H9 (cell line): ENCODE measurements around the gene HMG20B. TPM values are rescaled to one million over a fixed set of nuclear protein-coding genes. Genes with fewer than 3 reads are reported as not detected.

ENCODE experiments used
- DNase-seq: peaks from one replicate; pipeline ENCODE4 v3.0.0-alpha.2; 2017
- H2AFZ ChIP-seq: one replicate; pipeline ENCODE4 v1.6.1; 2013; ENCODE audit warnings: mild to moderate bottlenecking, low read length, control low read depth, moderate library complexity
- H2AK5ac ChIP-seq: 2 replicates; pipeline ENCODE4 v1.6.1; 2013; ENCODE audit warnings: low read length, control low read depth, mixed read lengths; ENCODE audit not compliant: insufficient read length
- H2BK120ac ChIP-seq: one replicate; pipeline ENCODE4 v1.6.1; 2013; ENCODE audit warnings: low read depth, mild to moderate bottlenecking, low read length, control low read depth, inconsistent platforms; ENCODE audit not compliant: poor library complexity, severe bottlenecking
- H2BK12ac ChIP-seq: 2 replicates; pipeline ENCODE4 v1.6.1; 2013; ENCODE audit warnings: low read length, control low read depth, mixed read lengths, low read depth; ENCODE audit not compliant: insufficient read length
- H2BK15ac ChIP-seq: 2 replicates; pipeline ENCODE4 v1.6.1; 2013; ENCODE audit warnings: low read depth, low read length, control low read depth
- H2BK20ac ChIP-seq: one replicate; pipeline ENCODE4 v1.6.1; 2013; ENCODE audit warnings: low read depth, mild to moderate bottlenecking, low read length, control low read depth, inconsistent platforms; ENCODE audit not compliant: poor library complexity, severe bottlenecking
- H2BK5ac ChIP-seq: 2 replicates; pipeline ENCODE4 v1.6.1; 2013; ENCODE audit warnings: low read length, control low read depth, mixed read lengths; ENCODE audit not compliant: insufficient read length
- H3K14ac ChIP-seq: 2 replicates; pipeline ENCODE4 v1.6.1; 2013; ENCODE audit warnings: low read length, control low read depth; ENCODE audit not compliant: insufficient read depth
- H3K18ac ChIP-seq: 2 replicates; pipeline ENCODE4 v1.6.1; 2013; ENCODE audit warnings: low read depth, mild to moderate bottlenecking, mixed read lengths, low read length, control low read depth; ENCODE audit not compliant: insufficient read length
- H3K23ac ChIP-seq: 2 replicates; pipeline ENCODE4 v1.6.1; 2013; ENCODE audit warnings: low read length, control low read depth, mixed read lengths, low read depth; ENCODE audit not compliant: insufficient read length
- H3K23me2 ChIP-seq: 2 replicates; pipeline ENCODE4 v1.6.1; 2013; ENCODE audit warnings: low read depth, mild to moderate bottlenecking, mixed read lengths, low read length, control low read depth; ENCODE audit not compliant: insufficient read length, poor library complexity, severe bottlenecking
- H3K27ac ChIP-seq: 2 replicates; pipeline ENCODE4 v1.5.1; 2013; ENCODE audit warnings: low read length, control low read depth, mixed read lengths, low read depth; ENCODE audit not compliant: insufficient read length
- H3K27me3 ChIP-seq: 2 replicates; pipeline ENCODE4 v1.6.1; 2013; ENCODE audit warnings: low read length, control low read depth, inconsistent platforms; ENCODE audit not compliant: insufficient read depth
- H3K4ac ChIP-seq: 2 replicates; pipeline ENCODE4 v1.6.1; 2013; ENCODE audit warnings: low read depth, mild to moderate bottlenecking, control low read depth, inconsistent platforms, low read length, moderate library complexity
- H3K4me1 ChIP-seq: 2 replicates; pipeline ENCODE4 v1.6.1; 2013; ENCODE audit warnings: low read length, control low read depth, inconsistent platforms; ENCODE audit not compliant: insufficient read depth
- H3K4me2 ChIP-seq: 2 replicates; pipeline ENCODE4 v1.6.1; 2013; ENCODE audit warnings: low read length, control low read depth, mixed read lengths; ENCODE audit not compliant: insufficient read length, insufficient read depth
- H3K56ac ChIP-seq: 2 replicates; pipeline ENCODE4 v1.6.1; 2013; ENCODE audit warnings: low read depth, mild to moderate bottlenecking, mixed read lengths, low read length, control low read depth; ENCODE audit not compliant: insufficient read length
- H3K79me1 ChIP-seq: 2 replicates; pipeline ENCODE4 v1.6.1; 2013; ENCODE audit warnings: low read depth, mild to moderate bottlenecking, moderate library complexity, low read length, control low read depth, inconsistent platforms; ENCODE audit not compliant: insufficient read depth, poor library complexity, severe bottlenecking
- H3K79me2 ChIP-seq: 2 replicates; pipeline ENCODE4 v1.6.1; 2013; ENCODE audit warnings: low read length, control low read depth, inconsistent platforms; ENCODE audit not compliant: insufficient read depth
- H3K9ac ChIP-seq: 2 replicates; pipeline ENCODE4 v1.6.1; 2013; ENCODE audit warnings: low read length, control low read depth, mixed read lengths; ENCODE audit not compliant: insufficient read length; ENCODE audit errors: extremely low read depth
- H3K9me3 ChIP-seq: one replicate; pipeline ENCODE4 v1.6.1; 2013; ENCODE audit warnings: low read depth, low read length, inconsistent platforms; ENCODE audit not compliant: control insufficient read depth
- H3T11ph ChIP-seq: one replicate; pipeline ENCODE4 v1.6.1; 2013; ENCODE audit warnings: mild to moderate bottlenecking, low read length, control low read depth, inconsistent platforms
- H4K20me1 ChIP-seq: one replicate; pipeline ENCODE4 v1.6.1; 2013; ENCODE audit not compliant: control insufficient read depth, insufficient read length, insufficient read depth
- H4K5ac ChIP-seq: 2 replicates; pipeline ENCODE4 v1.6.1; 2013; ENCODE audit warnings: low read depth, mild to moderate bottlenecking, mixed read lengths, low read length, control low read depth; ENCODE audit not compliant: insufficient read length
- H4K8ac ChIP-seq: replicated peaks from 2 replicates; pipeline ENCODE4 v1.6.1; 2013; ENCODE audit warnings: low read length, control low read depth, mixed read lengths, low read depth; ENCODE audit not compliant: insufficient read length
- H4K91ac ChIP-seq: 2 replicates; pipeline ENCODE4 v1.6.1; 2013; ENCODE audit warnings: low read depth, mild to moderate bottlenecking, moderate library complexity, mixed read lengths, low read length, control low read depth; ENCODE audit not compliant: insufficient read length
- H3K27ac Mint-ChIP-seq, 3 experiments: 2 replicates in 2 of 3; 3 replicates in 1 of 3; pipeline ENCODE4 v1.8.0; 2020 to 2021; ENCODE audit warnings: mixed read lengths in 3 of 3, mild to moderate bottlenecking in 1 of 3, moderate library complexity in 1 of 3
- H3K27me3 Mint-ChIP-seq: 2 replicates; pipeline ENCODE4 v1.8.0; 2021; ENCODE audit warnings: low read depth, mild to moderate bottlenecking, moderate library complexity, mixed read lengths
- H3K36me3 Mint-ChIP-seq, 3 experiments: 2 replicates in 2 of 3; 3 replicates in 1 of 3; pipeline ENCODE4 v1.8.0; 2020 to 2021; ENCODE audit warnings: low read depth in 3 of 3, mixed read lengths in 3 of 3; ENCODE audit not compliant: insufficient read depth in 1 of 3
- H3K4me1 Mint-ChIP-seq, 2 experiments: 2 replicates each; pipeline ENCODE4 v1.8.0; 2020; ENCODE audit warnings: mixed read lengths in 2 of 2
- H3K4me3 Mint-ChIP-seq, 2 experiments: 2 replicates in 1 of 2; 3 replicates in 1 of 2; pipeline ENCODE4 v1.8.0; 2020 to 2021; ENCODE audit warnings: mild to moderate bottlenecking in 2 of 2, mixed read lengths in 2 of 2, moderate library complexity in 1 of 2
- H3K9me3 Mint-ChIP-seq, 2 experiments: 2 replicates in 1 of 2; 3 replicates in 1 of 2; pipeline ENCODE4 v1.8.0; 2020; ENCODE audit warnings: mild to moderate bottlenecking in 2 of 2, mixed read lengths in 2 of 2, moderate library complexity in 1 of 2
- WGBS: extraction: QIAGEN DNeasy Blood & Tissue Kit; methylation state at CpG from one replicate; pipeline ENCODE4 v1.1.7; 2013; ENCODE audit warnings: missing lambda C conversion rate, low lambda C conversion rate, mixed read lengths; ENCODE audit not compliant: insufficient read length; ENCODE audit errors: extremely low coverage; 5-methylcytosine and 5-hydroxymethylcytosine counted together
- total RNA-seq: library from RNA; stranded (reverse); gene quantifications from 2 replicates; pipeline ENCODE4 v1.2.1, GENCODE V29; 2021
- TF ChIP-seq, protein P1 (sequence below): fragments of 200-600 bp; sonication (generic); conservative IDR thresholded peaks from 3 replicates; pipeline ENCODE4 v1.8.0; 2021; ENCODE audit warnings: antibody characterized with exemption, mild to moderate bottlenecking

HMG20B gene
- total RNA-seq, 1 experiment from 2014 or later, result 58.1 TPM

DNA sequence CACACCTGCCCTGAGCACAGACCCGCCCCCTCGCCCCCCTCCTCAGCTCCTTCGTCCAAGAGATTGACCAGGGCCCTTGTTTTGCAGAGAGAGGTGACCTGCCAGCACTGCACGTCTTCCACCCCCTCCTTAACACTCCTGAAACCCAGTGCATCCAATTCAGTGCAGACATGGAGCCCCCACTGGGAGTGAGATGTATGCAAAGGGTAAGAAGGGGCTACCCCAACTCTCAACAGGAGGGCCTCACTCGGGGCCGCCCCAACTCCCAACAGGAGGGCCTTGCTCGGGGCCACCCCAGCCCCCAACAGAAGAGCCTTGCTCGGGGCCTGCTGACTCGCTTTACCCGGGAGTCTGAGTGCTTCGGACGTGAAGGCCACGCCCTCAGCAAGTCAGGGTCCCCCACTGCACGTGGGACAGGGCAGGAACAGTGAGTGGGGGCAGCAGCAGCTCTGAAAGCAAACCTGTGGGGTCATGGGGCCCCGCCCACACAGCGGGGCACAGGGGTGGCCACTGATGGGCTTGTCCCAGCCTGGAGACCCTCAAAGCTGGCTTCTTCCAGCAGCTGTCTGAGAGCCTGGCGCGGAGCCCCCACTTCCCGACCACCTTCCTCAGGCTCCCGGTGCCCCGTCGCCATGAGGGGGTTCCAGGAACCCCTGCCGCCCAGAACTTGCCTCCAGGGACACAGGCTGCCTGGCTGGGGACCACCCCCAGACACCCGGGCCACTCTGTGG is 48.2 kb downstream of the HMG20B start:
- H3K9ac ChIP-seq, result no peak overlapping the region
- no peak overlapping the region for H3K27ac ChIP-seq
- Mint-ChIP-seq H3K27ac (no peak overlapping the region; a peak in 1 of 7 replicates), H3K36me3 (peaks cover 3 to 22% (median 21%) of the 10 kb centered on the region in 3 experiments; a peak in 6 of 7 replicates), H3K9me3 (no peaks in the 10 kb centered on the region), H3K4me3 (no peak overlapping the region), H3K4me1 (peaks cover 2 to 11% of the 10 kb centered on the region in 2 experiments), H3K27me3 (no peaks in the 10 kb centered on the region)
- TF ChIP-seq, protein P1, sequence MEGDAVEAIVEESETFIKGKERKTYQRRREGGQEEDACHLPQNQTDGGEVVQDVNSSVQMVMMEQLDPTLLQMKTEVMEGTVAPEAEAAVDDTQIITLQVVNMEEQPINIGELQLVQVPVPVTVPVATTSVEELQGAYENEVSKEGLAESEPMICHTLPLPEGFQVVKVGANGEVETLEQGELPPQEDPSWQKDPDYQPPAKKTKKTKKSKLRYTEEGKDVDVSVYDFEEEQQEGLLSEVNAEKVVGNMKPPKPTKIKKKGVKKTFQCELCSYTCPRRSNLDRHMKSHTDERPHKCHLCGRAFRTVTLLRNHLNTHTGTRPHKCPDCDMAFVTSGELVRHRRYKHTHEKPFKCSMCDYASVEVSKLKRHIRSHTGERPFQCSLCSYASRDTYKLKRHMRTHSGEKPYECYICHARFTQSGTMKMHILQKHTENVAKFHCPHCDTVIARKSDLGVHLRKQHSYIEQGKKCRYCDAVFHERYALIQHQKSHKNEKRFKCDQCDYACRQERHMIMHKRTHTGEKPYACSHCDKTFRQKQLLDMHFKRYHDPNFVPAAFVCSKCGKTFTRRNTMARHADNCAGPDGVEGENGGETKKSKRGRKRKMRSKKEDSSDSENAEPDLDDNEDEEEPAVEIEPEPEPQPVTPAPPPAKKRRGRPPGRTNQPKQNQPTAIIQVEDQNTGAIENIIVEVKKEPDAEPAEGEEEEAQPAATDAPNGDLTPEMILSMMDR, result no peak
- peaks cover 3% of the 10 kb centered on the region for H4K20me1 ChIP-seq
- H2BK12ac ChIP-seq, result no peak overlapping the region
- no peak overlapping the region for H4K91ac ChIP-seq
- no peak overlapping the region for H4K5ac ChIP-seq
- no CpG with 5 or more reads among the region's 24 CpGs for WGBS
- H3K18ac ChIP-seq, result no peak overlapping the region
- H2BK5ac ChIP-seq, result no peak overlapping the region
- peaks cover 2% of the 10 kb centered on the region for H3K23me2 ChIP-seq
- H3K79me2 ChIP-seq, result peaks cover 5% of the 10 kb centered on the region; the same call in 1 of the 2 replicates
- DNase-seq, result no peak
- H3K23ac ChIP-seq, result no peak overlapping the region
- no peak overlapping the region for H2BK15ac ChIP-seq
- no peak overlapping the region for H2AFZ ChIP-seq
- H3K4me1 ChIP-seq, result 0 out of 2 replicates have a peak, but pooled peaks cover 2% of the 10 kb centered on the region
- H3T11ph ChIP-seq, result no peak overlapping the region
- H3K4me2 ChIP-seq, result no peak overlapping the region
- H3K56ac ChIP-seq, result no peak overlapping the region
- no peak overlapping the region for H4K8ac ChIP-seq
- H3K4ac ChIP-seq, result no peak overlapping the region
- H2AK5ac ChIP-seq, result no peak overlapping the region
- no peak overlapping the region for H2BK120ac ChIP-seq
- H3K14ac ChIP-seq, result no peak overlapping the region
- H3K9me3 ChIP-seq, result no peaks in the 10 kb centered on the region
- H2BK20ac ChIP-seq, result no peak overlapping the region
- H3K27me3 ChIP-seq, result no peaks in the 10 kb centered on the region
- no peaks in the 10 kb centered on the region for H3K79me1 ChIP-seq
